ENCODE measurements around the gene CDKN2B.
"Not testable (repeated sequence)": the region's sequence is repeated elsewhere in the genome, so short reads cannot be mapped to it uniquely, and the experiment has no call there.

CDKN2B gene

GRCh38 chr9:22008717-22009505 lies at the start of gene CDKN2B:
CDKN2B (minus strand) TSS chr9:22009305; CDS start chr9:22008953, 352 bp downstream.
- DNase-seq: peak; percentile 13

- DNase-seq: not testable (repeated sequence)
Observed at GRCh38 chr9:22057972-22058371, 48.9 kb upstream of the CDKN2B start.

DNA sequence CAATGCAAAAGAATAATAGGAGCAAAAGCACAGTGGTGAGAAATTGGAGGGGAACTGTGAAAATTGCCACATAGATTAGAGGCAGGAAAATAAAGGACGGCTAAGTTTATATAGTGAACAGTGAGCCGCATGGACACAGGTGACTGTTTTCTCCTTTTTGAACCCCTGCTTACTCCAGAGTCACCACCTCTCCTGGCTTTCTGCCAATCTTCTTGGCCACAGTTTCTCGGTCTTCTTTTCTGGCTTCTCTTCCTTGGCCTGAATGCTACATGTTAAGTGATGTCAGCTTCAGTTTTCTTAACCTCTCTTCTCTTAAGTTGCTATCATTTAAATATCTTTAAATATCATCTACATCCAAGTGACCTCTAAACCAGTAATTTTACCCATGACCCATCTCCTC lies 47.3 kb upstream of the CDKN2B start:
- DNase-seq: no peak

- no peak for DNase-seq
Observed at GRCh38 chr9:22055090-22055489, 46.0 kb upstream of the CDKN2B start.

DNA sequence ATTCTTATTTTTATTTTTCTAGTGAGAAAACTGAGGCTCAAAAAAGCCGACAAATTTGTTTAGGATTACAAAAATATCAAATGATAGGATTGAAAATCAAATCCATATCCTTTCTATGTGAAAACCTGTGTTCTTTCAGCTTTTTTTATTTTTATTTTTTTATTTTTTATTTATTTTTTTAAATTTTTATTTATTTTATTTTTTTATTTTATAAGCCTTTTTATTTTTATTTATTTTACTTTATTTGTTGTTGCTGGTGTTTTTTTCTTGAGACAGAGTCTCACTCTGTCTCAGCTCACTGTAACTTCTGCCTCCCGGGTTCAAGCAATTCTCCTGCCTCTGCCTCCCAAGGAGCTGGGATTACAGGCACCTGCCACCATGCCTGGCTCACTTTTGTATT lies 45.4 kb upstream of the CDKN2B start:
- no peak for DNase-seq

DNA sequence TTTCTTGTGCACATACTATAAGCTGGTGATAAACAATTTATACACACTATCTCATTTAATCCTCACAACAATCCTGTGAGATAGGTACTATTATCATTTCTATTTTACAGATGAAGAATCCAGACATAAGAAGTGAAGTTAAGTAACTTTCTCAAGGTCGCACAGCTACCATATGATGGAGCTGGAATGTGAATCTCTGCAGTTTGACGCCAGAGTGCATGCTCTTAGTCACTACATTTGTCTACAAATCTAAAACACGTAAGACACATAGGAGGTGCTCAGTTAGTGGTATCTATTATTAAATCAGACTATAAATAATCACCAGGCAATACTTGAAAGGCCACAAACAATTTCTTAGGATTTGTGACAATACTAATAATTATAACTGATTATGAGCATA lies 45.0 kb upstream of the CDKN2B start:
- no peak for DNase-seq

GRCh38 chr9:22053178-22053577 lies 44.1 kb upstream of the CDKN2B start:
- DNase-seq: no peak

DNA sequence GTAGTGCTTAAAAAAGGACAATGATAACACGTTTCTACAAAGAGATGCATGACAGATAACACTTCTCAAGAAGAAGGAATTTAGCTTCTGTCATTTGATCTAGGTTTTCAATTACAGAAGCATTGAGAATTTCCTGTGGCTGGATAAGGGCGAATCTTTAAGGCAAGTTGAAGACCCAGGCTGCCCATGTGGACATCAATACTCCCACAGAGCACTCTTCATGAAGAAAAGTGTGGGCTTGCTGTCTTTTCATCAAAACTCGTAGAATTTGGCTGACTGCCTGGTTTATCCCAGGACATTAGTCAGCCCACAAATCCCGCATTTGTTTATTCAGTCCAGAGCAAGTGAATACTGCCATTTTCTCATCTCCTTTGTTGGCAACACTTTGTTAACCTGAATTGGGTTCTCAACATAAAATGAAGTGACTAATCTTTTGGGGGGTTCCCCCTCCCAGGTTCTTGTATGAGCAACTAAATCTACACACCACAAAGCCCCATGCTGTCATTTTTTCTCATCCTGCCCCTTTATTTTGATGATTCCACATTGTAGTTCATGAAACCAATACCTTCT lies 43.4 kb upstream of the CDKN2B start:
- DNase-seq: no peak

DNA sequence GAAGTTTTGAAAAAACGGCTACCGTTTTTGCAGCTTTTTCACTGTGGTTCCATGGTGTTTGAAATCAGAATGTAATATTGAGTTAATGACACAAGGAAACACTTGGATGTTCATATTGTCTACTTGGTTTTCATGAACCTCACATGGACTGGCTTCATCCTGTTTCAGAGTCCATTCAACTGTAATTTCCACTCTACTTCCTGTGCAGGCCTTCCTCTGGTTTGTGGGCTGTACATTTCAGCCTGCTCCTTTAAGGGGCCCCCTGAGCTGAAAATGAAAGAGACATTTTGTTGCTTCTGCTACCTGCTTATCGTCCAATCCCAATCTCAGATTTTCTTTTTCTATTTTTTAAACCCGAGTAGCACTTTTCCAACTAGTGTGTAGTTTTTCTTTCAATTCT lies 41.8 kb upstream of the CDKN2B start:
- no peak for DNase-seq

DNA sequence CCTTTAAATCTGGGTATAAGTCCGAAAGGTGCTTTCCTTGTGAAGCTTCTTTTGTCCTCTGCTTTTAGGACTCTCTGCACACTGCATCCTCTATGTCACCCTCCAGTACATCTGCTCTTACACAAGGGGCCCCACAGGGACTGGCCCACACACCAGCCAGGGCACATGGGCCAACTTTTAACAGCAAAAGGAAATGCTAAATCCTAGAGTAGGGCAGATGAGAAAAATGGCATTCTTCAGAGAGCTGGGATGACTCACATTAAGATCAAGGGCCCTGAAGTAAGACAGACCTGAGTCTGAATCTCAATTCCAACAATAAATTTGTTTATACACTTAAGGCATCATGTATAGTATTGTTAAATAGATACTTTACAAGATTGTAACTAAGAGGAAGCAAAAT lies 40.3 kb upstream of the CDKN2B start:
- no peak for DNase-seq

DNA sequence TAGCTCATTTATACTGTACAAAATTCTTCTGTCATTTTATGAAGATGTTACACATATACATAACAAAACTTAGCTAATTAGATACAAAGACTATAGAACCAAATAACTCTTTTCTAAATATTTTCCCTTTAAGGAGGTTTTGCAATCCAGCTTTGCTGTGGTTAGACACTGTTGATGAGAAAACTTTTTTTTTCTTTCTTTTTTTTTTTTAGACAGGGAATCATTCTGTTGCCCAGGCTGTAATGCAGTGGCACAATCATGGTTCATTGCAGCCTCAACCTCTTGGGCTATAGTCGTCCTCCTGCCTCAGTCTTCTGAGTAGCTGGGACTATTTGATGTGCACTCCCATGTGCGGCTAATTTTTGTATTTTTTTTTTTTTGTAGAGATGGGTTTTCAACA lies 38.5 kb upstream of the CDKN2B start:
- DNase-seq: no peak

- DNase-seq: no peak
Observed at GRCh38 chr9:22046243-22046885, 37.3 kb upstream of the CDKN2B start.

- DNase-seq: no peak
Observed at GRCh38 chr9:22045423-22045822, 36.3 kb upstream of the CDKN2B start.

DNA sequence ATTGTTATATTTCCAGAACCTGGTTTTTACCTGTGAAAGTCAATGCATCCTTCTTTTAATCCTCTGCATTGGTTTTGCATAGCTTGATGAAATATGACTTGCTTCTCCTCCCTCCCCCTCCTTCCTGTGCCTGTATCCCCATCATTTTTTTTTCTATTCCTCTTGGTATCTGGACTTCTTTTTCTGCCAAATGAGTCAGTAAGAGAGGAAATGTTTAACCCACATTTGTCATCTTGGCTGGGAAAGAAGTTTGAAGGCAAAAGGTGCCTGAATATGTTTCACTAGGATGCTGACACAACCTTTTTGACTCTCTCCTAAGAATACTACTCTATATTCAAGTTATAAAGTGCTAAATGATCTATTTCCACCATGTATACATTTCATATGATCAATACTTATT lies 35.5 kb upstream of the CDKN2B start:
- no peak for DNase-seq

- DNase-seq: no peak
Observed at GRCh38 chr9:22043928-22044327, 34.8 kb upstream of the CDKN2B start.

GRCh38 chr9:22041775-22042174 lies 32.7 kb upstream of the CDKN2B start:
- no peak for DNase-seq

- no peak for DNase-seq
Observed at GRCh38 chr9:22041344-22041743, 32.2 kb upstream of the CDKN2B start.

- no peak for DNase-seq
Observed at GRCh38 chr9:22040760-22041159, 31.7 kb upstream of the CDKN2B start.

- no peak for DNase-seq
Observed at GRCh38 chr9:22039258-22039657, 30.2 kb upstream of the CDKN2B start.

GRCh38 chr9:22037954-22038690 lies 29.0 kb upstream of the CDKN2B start:
- DNase-seq: no peak

DNA sequence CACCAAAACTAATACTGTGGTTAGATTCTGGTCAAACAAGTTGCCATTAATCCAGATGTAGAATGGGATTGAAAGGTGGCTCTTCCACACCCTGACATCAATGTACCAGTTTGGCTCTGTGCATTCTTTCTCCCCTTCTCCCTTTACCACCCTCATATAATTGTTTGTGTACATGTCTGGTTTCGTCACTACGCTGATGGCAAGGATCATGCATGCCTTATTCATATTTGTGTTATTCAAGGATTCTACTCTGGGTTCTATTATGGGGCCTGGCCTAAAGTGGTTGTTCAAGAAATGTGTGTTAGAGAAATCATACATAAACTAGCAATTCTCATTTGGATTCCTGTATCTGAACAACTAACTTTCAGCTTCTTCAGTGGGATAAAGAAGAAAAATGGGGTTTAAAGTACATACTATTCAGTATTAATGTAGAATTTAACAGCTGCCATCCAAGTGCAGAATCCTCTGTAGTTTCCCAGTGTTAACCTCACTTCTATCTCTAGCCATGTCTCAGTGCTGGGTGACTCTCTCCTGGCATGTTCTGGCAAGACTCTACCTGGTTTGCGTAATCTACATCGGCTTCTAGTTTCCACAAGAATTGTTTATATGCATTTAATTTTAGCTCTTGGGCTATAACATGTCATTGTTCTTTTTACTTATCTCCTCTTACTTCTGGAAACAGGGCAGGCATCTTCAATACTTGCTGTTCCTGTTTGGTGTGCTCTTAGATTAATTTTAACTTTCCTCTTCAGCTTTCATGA lies 27.9 kb upstream of the CDKN2B start:
- no peak for DNase-seq

GRCh38 chr9:22035591-22036011 lies 26.5 kb upstream of the CDKN2B start:
- no peak for DNase-seq
